H1 (cell line): ENCODE results near the gene ENPEP. TPM values are rescaled to one million over a fixed set of nuclear protein-coding genes. Genes with fewer than 3 reads are reported as not detected.

Source experiments
- CTCF ChIA-PET: fragments of 300-600 bp; sonication (Branson Sonifier 250); formaldehyde crosslinking; loops from one replicate; lab custom pipeline; 2021; ENCODE audit not compliant: partially characterized antibody; lab: Charles Lee
- POLR2A ChIA-PET: fragments of 300-600 bp; sonication (Branson Sonifier 250); formaldehyde crosslinking; loops from one replicate; lab custom pipeline; 2021; ENCODE audit warnings: inconsistent platforms; ENCODE audit not compliant: partially characterized antibody; lab: Charles Lee
- DNase-seq, 2 experiments: peaks; one replicate each; pipeline versions ENCODE4 v3.0.0 to v3.0.0-alpha.2; 2010 to 2022; ENCODE audit warnings: low spot score in 2 of 2, low read depth in 1 of 2, mixed read lengths in 1 of 2
- FAIRE-seq: peaks from 2 replicates; lab custom pipeline; 2011; peaks lifted over from hg19 to GRCh38; lab: Jason Lieb, UNC
- H2AFZ ChIP-seq: 2 replicates; pipeline ENCODE4 v1.8.1; 2012; ENCODE audit warnings: low read length, inconsistent platforms
- H2AK5ac ChIP-seq: 2 replicates; pipeline ENCODE4 v1.6.1; 2013; ENCODE audit warnings: low read depth, low read length
- H2BK120ac ChIP-seq: replicated peaks from 2 replicates; pipeline ENCODE3; 2013; ENCODE audit warnings: low read depth, low read length, inconsistent platforms
- H2BK12ac ChIP-seq: 2 replicates; pipeline ENCODE4 v1.6.1; 2013; ENCODE audit warnings: low read depth, low read length
- H2BK15ac ChIP-seq: 2 replicates; pipeline ENCODE4 v1.6.1; 2013; ENCODE audit warnings: low read length
- H2BK20ac ChIP-seq: 2 replicates; pipeline ENCODE4 v1.6.1; 2013; ENCODE audit warnings: low read length
- H2BK5ac ChIP-seq: 2 replicates; pipeline ENCODE4 v1.6.1; 2013; ENCODE audit warnings: low read depth, low read length
- H3K14ac ChIP-seq: 2 replicates; pipeline ENCODE4 v1.6.1; 2013; ENCODE audit warnings: inconsistent platforms; ENCODE audit not compliant: insufficient read length
- H3K18ac ChIP-seq: 2 replicates; pipeline ENCODE4 v1.6.1; 2013; ENCODE audit warnings: low read length; ENCODE audit errors: extremely low read depth
- H3K23ac ChIP-seq: 2 replicates; pipeline ENCODE4 v1.6.1; 2013; ENCODE audit warnings: inconsistent platforms; ENCODE audit not compliant: insufficient read length
- H3K23me2 ChIP-seq: 2 replicates; pipeline ENCODE4 v1.6.1; 2013; ENCODE audit warnings: low read depth, low read length
- H3K27ac ChIP-seq: 2 replicates; pipeline ENCODE4 v1.6.1; 2011; ENCODE audit warnings: low read depth, low read length, inconsistent platforms
- H3K27me3 ChIP-seq, 4 experiments: replicated peaks in 1 of 4; 1 replicate in 1 of 4; 2 replicates in 3 of 4; pipeline versions ENCODE4 v1.6.1 to v1.8.1; 2011 to 2013; ENCODE audit warnings: low read length in 3 of 4, mild to moderate bottlenecking in 3 of 4, inconsistent platforms in 2 of 4, mixed read lengths in 2 of 4, moderate library complexity in 1 of 4; ENCODE audit not compliant: control insufficient read depth in 3 of 4, insufficient read depth in 3 of 4; ENCODE audit errors: extremely low read depth in 1 of 4
- H3K36me3 ChIP-seq, 4 experiments: 2 replicates each; pipeline versions ENCODE4 v1.6.1 to v1.8.1; 2011 to 2013; ENCODE audit warnings: mild to moderate bottlenecking in 4 of 4, low read length in 3 of 4, moderate library complexity in 2 of 4, control low read depth in 1 of 4, inconsistent platforms in 1 of 4; ENCODE audit not compliant: insufficient read depth in 4 of 4, control insufficient read depth in 2 of 4
- H3K4ac ChIP-seq: replicated peaks from 2 replicates; pipeline ENCODE3; 2013; ENCODE audit warnings: low read length, low read depth, mixed read lengths, inconsistent platforms; ENCODE audit not compliant: insufficient read length
- H3K4me1 ChIP-seq, 4 experiments: replicated peaks in 1 of 4; 1 replicate in 1 of 4; 2 replicates in 3 of 4; pipeline versions ENCODE4 v1.6.1 to v1.8.1; 2011 to 2013; ENCODE audit warnings: low read length in 3 of 4, inconsistent platforms in 2 of 4, mixed read lengths in 1 of 4; ENCODE audit not compliant: insufficient read depth in 4 of 4, control insufficient read depth in 3 of 4
- H3K4me2 ChIP-seq, 2 experiments: 2 replicates each; pipeline versions ENCODE4 v1.6.1 to v1.8.1; 2011 to 2013; ENCODE audit warnings: low read depth in 2 of 2, low read length in 2 of 2, control low read depth in 1 of 2, inconsistent platforms in 1 of 2, mild to moderate bottlenecking in 1 of 2; ENCODE audit not compliant: insufficient read depth in 1 of 2
- H3K4me3 ChIP-seq, 4 experiments: fragments of 200-600, 300-600 bp in 1 of 4; sonication (generic), shearing (Covaris generic), sonication (Bioruptor Twin) in 1 of 4; 2 replicates each; pipeline versions ENCODE4 v1.5.1 to v1.8.1; 2011 to 2016; ENCODE audit warnings: low read length in 4 of 4, low read depth in 3 of 4, control low read depth in 2 of 4, inconsistent platforms in 2 of 4, mild to moderate bottlenecking in 2 of 4, mixed read lengths in 1 of 4, moderate library complexity in 1 of 4; ENCODE audit not compliant: insufficient read depth in 2 of 4; ENCODE audit errors: extremely low read depth in 1 of 4
- H3K56ac ChIP-seq: replicated peaks from 2 replicates; pipeline ENCODE3; 2013; ENCODE audit warnings: low read depth, mild to moderate bottlenecking, mixed read lengths, low read length, inconsistent platforms; ENCODE audit not compliant: insufficient read length
- H3K79me1 ChIP-seq: 2 replicates; pipeline ENCODE4 v1.6.1; 2013; ENCODE audit warnings: low read depth, low read length, control low read depth
- H3K79me2 ChIP-seq, 2 experiments: 2 replicates each; pipeline versions ENCODE4 v1.6.1 to v1.8.1; 2012 to 2013; ENCODE audit warnings: low read length in 2 of 2, mild to moderate bottlenecking in 2 of 2, inconsistent platforms in 1 of 2; ENCODE audit not compliant: insufficient read depth in 2 of 2, control insufficient read depth in 1 of 2
- H3K9ac ChIP-seq, 4 experiments: replicated peaks in 1 of 4; 1 replicate in 1 of 4; 2 replicates in 3 of 4; pipeline versions ENCODE4 v1.6.1 to v1.8.1; 2011 to 2013; ENCODE audit warnings: low read depth in 3 of 4, low read length in 3 of 4, control low read depth in 2 of 4, mild to moderate bottlenecking in 2 of 4, moderate library complexity in 2 of 4, inconsistent platforms in 1 of 4; ENCODE audit errors: extremely low read depth in 1 of 4
- H3K9me3 ChIP-seq, 2 experiments: 2 replicates each; pipeline versions ENCODE4 v1.6.1 to v1.8.1; 2012 to 2013; ENCODE audit warnings: mild to moderate bottlenecking in 2 of 2, moderate library complexity in 2 of 2, control low read depth in 1 of 2, inconsistent platforms in 1 of 2, low read depth in 1 of 2, low read length in 1 of 2, mixed read lengths in 1 of 2; ENCODE audit not compliant: insufficient read depth in 2 of 2
- H4K20me1 ChIP-seq, 2 experiments: replicated peaks in 1 of 2; 2 replicates each; pipeline versions ENCODE3 to v1.8.1; 2011 to 2013; ENCODE audit warnings: inconsistent platforms in 2 of 2, low read length in 2 of 2, mild to moderate bottlenecking in 1 of 2; ENCODE audit not compliant: insufficient read depth in 2 of 2, control insufficient read depth in 1 of 2
- H4K5ac ChIP-seq: 2 replicates; pipeline ENCODE4 v1.6.1; 2013; ENCODE audit warnings: low read length, low read depth, mixed read lengths, inconsistent platforms; ENCODE audit not compliant: insufficient read length
- H4K8ac ChIP-seq: 2 replicates; pipeline ENCODE4 v1.8.0; 2013; ENCODE audit warnings: mild to moderate bottlenecking, moderate library complexity, low read length, inconsistent platforms; ENCODE audit not compliant: insufficient read depth; ENCODE audit errors: extremely low read depth
- H4K91ac ChIP-seq: replicated peaks from 2 replicates; pipeline ENCODE3; 2013; ENCODE audit warnings: low read length, mixed read lengths, inconsistent platforms; ENCODE audit not compliant: insufficient read length
- BACH1 ChIP-seq: IDR thresholded peaks from 2 replicates; pipeline ENCODE4 v1.6.1; 2012; ENCODE audit warnings: low read length, improper control_type of control experiment
- CTCF ChIP-seq, 3 experiments: IDR thresholded peaks; 1 replicate in 2 of 3; 2 replicates in 1 of 3; pipeline versions ENCODE4 v1.5.1 to v1.6.1; 2011; ENCODE audit warnings: low read length in 3 of 3, mild to moderate bottlenecking in 3 of 3, inconsistent platforms in 2 of 3, low read depth in 1 of 3, moderate library complexity in 1 of 3; ENCODE audit not compliant: insufficient read depth in 1 of 3; ENCODE audit errors: control extremely low read depth in 1 of 3
- KDM1A ChIP-seq: fragments of 200-600, 300-600 bp; sonication (generic); IDR thresholded peaks from 2 replicates; pipeline ENCODE4 v1.7.1; 2016; ENCODE audit warnings: mild to moderate bottlenecking, low read length, borderline replicate concordance
- KDM5A ChIP-seq: fragments of 200-600 bp; IDR thresholded peaks from 2 replicates; pipeline ENCODE4 v1.7.1; 2012; ENCODE audit warnings: mild to moderate bottlenecking, low read length, inconsistent platforms, mixed read lengths
- RAD21 ChIP-seq, 2 experiments: IDR thresholded peaks in 1 of 2; conservative IDR thresholded peaks in 1 of 2; 2 replicates each; pipeline ENCODE4 v1.6.1; 2011; ENCODE audit warnings: low read depth in 2 of 2, low read length in 2 of 2, improper control_type of control experiment in 1 of 2, inconsistent platforms in 1 of 2, mild to moderate bottlenecking in 1 of 2, moderate library complexity in 1 of 2
- TEAD4 ChIP-seq: IDR thresholded peaks from 2 replicates; pipeline ENCODE4 v1.6.1; 2012; ENCODE audit warnings: low read depth, low read length, inconsistent platforms, mixed read lengths
- YY1 ChIP-seq: IDR thresholded peaks from 2 replicates; pipeline ENCODE4 v1.6.1; 2011; ENCODE audit warnings: low read depth, mild to moderate bottlenecking, low read length
- WGBS, 2 experiments: shearing (Covaris generic) in 1 of 2; methylation state at CpG; one replicate each; pipeline versions ENCODE4 v1.1.6 to v1.1.7; 2013 to 2015; ENCODE audit warnings: low lambda C conversion rate in 2 of 2, mixed read lengths in 2 of 2, inconsistent platforms in 1 of 2, low coverage in 1 of 2, missing lambda C conversion rate in 1 of 2; ENCODE audit not compliant: insufficient replicate concordance in 2 of 2, insufficient coverage in 1 of 2, insufficient read length in 1 of 2; ENCODE audit errors: extremely low coverage in 1 of 2, missing lambda C conversion rate in 1 of 2; 5-methylcytosine and 5-hydroxymethylcytosine counted together
- polyA plus RNA-seq, 7 experiments: library from polyadenylated mRNA; depleted of rRNA in 3 of 7; stranded (reverse) in 5 of 7; unstranded in 2 of 7; fragments of >200 nt in 5 of 7; fragments of 200-250 nt in 2 of 7; gene quantifications; 1 replicate in 5 of 7; 2 replicates in 1 of 7; 4 replicates in 1 of 7; pipeline versions ENCODE4 v1.2.1 to v1.2.3, GENCODE V29; 2011 to 2013; ENCODE audit warnings: missing spikeins in 2 of 7, mixed read lengths in 2 of 7
- total RNA-seq: library from RNA; stranded (reverse); fragmentation: NEBNext Ultra II Directional; extraction: Animal tissue kit (Norgen Biotek cat#: 25700); gene quantifications from 2 replicates; pipeline ENCODE4 v1.2.1, GENCODE V29; 2021

ENPEP gene
- total and polyA plus RNA-seq, 2 of the 8 experiments (the other 6 are each of a cell fraction or from before 2014, with no cell fraction given): 0.09 to 0.61 TPM

- POLR2A ChIA-PET: no interaction called here
- Histone ChIP-seq H3K27ac (no peak overlapping the region), H3K9me3 (no peaks in the 10 kb centered on the region), H3K79me2 (no peaks in the 10 kb centered on the region), H3K23ac (no peak overlapping the region), H2BK20ac (no peak overlapping the region), H2BK15ac (no peak overlapping the region), H2BK5ac (no peak overlapping the region), H2BK120ac (no peak overlapping the region), H3K4ac (no peak overlapping the region), H2BK12ac (no peak overlapping the region), H3K4me2 (no peak overlapping the region), H4K5ac (no peak overlapping the region), H2AFZ (0 out of 2 replicates have a peak overlapping the region, but pooled peaks have one; percentile 35), H3K36me3 (no peaks in the 10 kb centered on the region), H3K27me3 (no peaks in the 10 kb centered on the region), H4K91ac (no peak overlapping the region), H3K56ac (no peak overlapping the region), H3K4me1 (no peaks in the 10 kb centered on the region), H3K79me1 (no peaks in the 10 kb centered on the region), H3K14ac (no peak overlapping the region), H3K4me3 (no peak overlapping the region), H4K20me1 (no peaks in the 10 kb centered on the region), H3K18ac (no peak overlapping the region), H2AK5ac (no peak overlapping the region), H3K9ac (no peak overlapping the region), H3K23me2 (no peaks in the 10 kb centered on the region), H4K8ac (no peak overlapping the region)
- FAIRE-seq: no peak
- no peak for DNase-seq
- 94% methylated on average over 2 of the region's 2 CpGs; no CpG with 5 or more reads in 1 of the 2 experiments for WGBS, 2 experiments
- TF ChIP-seq YY1: peak; percentile 76
- peak in 2 of 3 experiments; percentile 59 to 69; a peak in 3 of 4 replicates for TF ChIP-seq CTCF (IDR thresholded peaks at IDR 0.05; ENCODE audit: control extremely low read depth in 1 of 3, insufficient read depth in 1 of 3, low read depth in 1 of 3, low read length in 3 of 3)
- TF ChIP-seq KDM5A: no peak
- TF ChIP-seq BACH1: no peak
- TF ChIP-seq KDM1A: no peak
- TF ChIP-seq TEAD4: 0 out of 2 replicates have a peak, but pooled peaks have one; percentile 25
- peak; percentile 79 to 80 for TF ChIP-seq RAD21 (IDR thresholded peaks at IDR 0.05 in 1 of 2, conservative IDR thresholded peaks at IDR 0.05 in 1 of 2; ENCODE audit: low read depth in 2 of 2, low read length in 2 of 2)
- CTCF ChIA-PET: interaction anchor here (0.8 to 17.1 kb wide), 26 partner anchors 8 to 541 kb away, joined by 3 to 497 read pairs (median 4); no protein-coding TSS in a partner anchor
Measured at GRCh38 chr4:110518889-110519490, 43.0 kb downstream of the ENPEP start.
